K562 (cell line): ENCODE measurements around the gene UQCRHL. TPM values are rescaled to one million over a fixed set of nuclear protein-coding genes. Genes with fewer than 3 reads are reported as not detected.

ENCODE experiments used
- CHD7 ChIP-seq: fragments of 200-600 bp; sonication (generic); IDR thresholded peaks from one replicate; pipeline ENCODE4 v1.6.1; 2012; ENCODE audit warnings: mild to moderate bottlenecking, low read depth, low read length, inconsistent platforms
- EGR1 ChIP-seq: fragments of 450-650 bp; conservative IDR thresholded peaks from 2 replicates; pipeline ENCODE4 v1.6.1; 2017; ENCODE audit warnings: mild to moderate bottlenecking
- ELF2 ChIP-seq: fragments of 250-450 bp; sonication (Bioruptor Pico); IDR thresholded peaks from 2 replicates; pipeline ENCODE4 v1.5.0; 2021; ENCODE audit warnings: mild to moderate bottlenecking
- EP300 ChIP-seq: IDR thresholded peaks from 2 replicates; pipeline ENCODE4 v1.6.1; 2012; ENCODE audit warnings: low read length, improper control_type of control experiment
- FOXK1 ChIP-seq: sonication (generic); formaldehyde crosslinking; IDR thresholded peaks from 2 replicates; pipeline ENCODE4 v1.8.0; 2022; ENCODE audit warnings: missing genetic modification reagents, mild to moderate bottlenecking, borderline replicate concordance
- FOXO4 ChIP-seq: fragments of 450-650 bp; formaldehyde crosslinking; IDR thresholded peaks from 2 replicates; pipeline ENCODE4 v1.4.0; 2020; ENCODE audit warnings: mild to moderate bottlenecking, moderate library complexity
- KLF16 ChIP-seq: IDR thresholded peaks from 2 replicates; pipeline ENCODE4 v1.6.1; 2016; ENCODE audit warnings: antibody characterized with exemption
- NUFIP1 ChIP-seq: fragments of 450-650 bp; IDR thresholded peaks from 2 replicates; pipeline ENCODE4 v1.6.1; 2018; ENCODE audit not compliant: partially characterized antibody
- POLR2AphosphoS2 ChIP-seq: IDR thresholded peaks from 2 replicates; pipeline ENCODE4 v1.6.1; 2012; ENCODE audit warnings: low read length, improper control_type of control experiment
- RBBP5 ChIP-seq: fragments of 200-600 bp; sonication (generic); IDR thresholded peaks from 2 replicates; pipeline ENCODE4 v1.6.1; 2012; ENCODE audit warnings: borderline replicate concordance, mild to moderate bottlenecking, low read length, control low read depth, inconsistent platforms; ENCODE audit not compliant: insufficient read depth, poor library complexity, severe bottlenecking
- SRF ChIP-seq, 2 experiments: fragments of 250-450, 450-650 bp in 1 of 2; sonication (Bioruptor Pico) in 1 of 2; sonication (generic) in 1 of 2; formaldehyde crosslinking; IDR thresholded peaks; 2 replicates each; pipeline versions ENCODE4 v1.5.0 to v1.5.1; 2020 to 2022; ENCODE audit warnings: mild to moderate bottlenecking in 1 of 2, missing genetic modification reagents in 1 of 2
- TEAD4 ChIP-seq, 2 experiments: sonication (generic) in 1 of 2; formaldehyde crosslinking in 1 of 2; IDR thresholded peaks; 2 replicates each; pipeline versions ENCODE4 v1.6.1 to v1.8.0; 2012 to 2022; ENCODE audit warnings: borderline replicate concordance in 1 of 2, inconsistent platforms in 1 of 2, low read length in 1 of 2, mild to moderate bottlenecking in 1 of 2, missing genetic modification reagents in 1 of 2
- WHSC1 ChIP-seq: IDR thresholded peaks from one replicate; pipeline ENCODE4 v1.6.1; 2012; ENCODE audit warnings: low read length, control low read depth, inconsistent platforms
- ZNF316 ChIP-seq: fragments of 450-650 bp; IDR thresholded peaks from 2 replicates; pipeline ENCODE4 v1.6.1; 2016
- ZNF583 ChIP-seq: fragments of 250-450 bp; sonication (Bioruptor Pico); IDR thresholded peaks from 2 replicates; pipeline ENCODE4 v1.4.0; 2020
- ZNF695 ChIP-seq: fragments of 450-650 bp; formaldehyde crosslinking; IDR thresholded peaks from 2 replicates; pipeline ENCODE4 v1.4.0; 2020; ENCODE audit warnings: mild to moderate bottlenecking, moderate library complexity
- polyA plus RNA-seq, 8 experiments: library from polyadenylated mRNA; depleted of rRNA in 4 of 8; stranded (reverse) in 5 of 8; unstranded in 3 of 8; fragments of >200 nt; fragmentation: Nextera tagmentation in 2 of 8; fragmentation: Illumina TruSeq in 1 of 8; extraction: Ambion mirVana in 2 of 8; extraction: Trizol in 1 of 8; gene quantifications; 2 replicates each; pipeline versions ENCODE4 v1.2.1 to v1.2.3, GENCODE V29; 2011 to 2014; ENCODE audit warnings: inconsistent platforms in 1 of 8, missing spikeins in 1 of 8
- total RNA-seq, 7 experiments: library from RNA; depleted of rRNA in 6 of 7; stranded (reverse); fragments of >200 nt in 6 of 7; fragmentation: Illumina TruSeq in 2 of 7; extraction: Trizol in 2 of 7; gene quantifications; 2 replicates each; pipeline versions ENCODE4 v1.2.1 to v1.2.3, GENCODE V29; 2011 to 2021; ENCODE audit warnings: low replicate concordance in 1 of 7

Gene UQCRHL
- total and polyA plus RNA-seq, 9 of the 15 experiments (the other 6 are each of a cell fraction or from before 2014, with no cell fraction given), result 5.1 to 41.3 (median 21.8) TPM

GRCh38 chr1:15849775-15850324 lies 42.4 kb upstream of the UQCRHL start (continued):
- no peak for TF ChIP-seq FOXO4 (CRISPR knock-in tag)
- TF ChIP-seq POLR2AphosphoS2, result no peak
- no peak for TF ChIP-seq KLF16
- peak; percentile 68 for TF ChIP-seq TEAD4 (IDR thresholded peaks at IDR 0.05; ENCODE audit: low read length)
- TF ChIP-seq TEAD4 (CRISPR knock-in tag; IDR thresholded peaks at IDR 0.05; ENCODE audit: borderline replicate concordance), result no peak
- TF ChIP-seq ZNF583, result no peak
- TF ChIP-seq EP300, result peak; percentile 36; the same call in 1 of the 2 replicates
- TF ChIP-seq ZNF316, result peak; percentile 96
- TF ChIP-seq SRF (CRISPR knock-in tag; IDR thresholded peaks at IDR 0.05), result no peak
- peak; percentile 82 for TF ChIP-seq EGR1
- TF ChIP-seq RBBP5, result peak; percentile 74
- peak; percentile 43; the same call in 1 of the 2 replicates for TF ChIP-seq FOXK1
- TF ChIP-seq ELF2 (CRISPR knock-in tag), result no peak
- TF ChIP-seq WHSC1, result no peak
- no peak for TF ChIP-seq ZNF695 (CRISPR knock-in tag)
- TF ChIP-seq NUFIP1, result no peak
- no peak for TF ChIP-seq CHD7
